GM21515 (cell line): ENCODE measurements around the gene DCST1.

Experiments
- ATAC-seq: cut with Tn5 transposase; IDR thresholded peaks from one replicate; pipeline ENCODE4 v1.9.1; 2021; ENCODE audit not compliant: unreplicated experiment

Gene DCST1

DNA sequence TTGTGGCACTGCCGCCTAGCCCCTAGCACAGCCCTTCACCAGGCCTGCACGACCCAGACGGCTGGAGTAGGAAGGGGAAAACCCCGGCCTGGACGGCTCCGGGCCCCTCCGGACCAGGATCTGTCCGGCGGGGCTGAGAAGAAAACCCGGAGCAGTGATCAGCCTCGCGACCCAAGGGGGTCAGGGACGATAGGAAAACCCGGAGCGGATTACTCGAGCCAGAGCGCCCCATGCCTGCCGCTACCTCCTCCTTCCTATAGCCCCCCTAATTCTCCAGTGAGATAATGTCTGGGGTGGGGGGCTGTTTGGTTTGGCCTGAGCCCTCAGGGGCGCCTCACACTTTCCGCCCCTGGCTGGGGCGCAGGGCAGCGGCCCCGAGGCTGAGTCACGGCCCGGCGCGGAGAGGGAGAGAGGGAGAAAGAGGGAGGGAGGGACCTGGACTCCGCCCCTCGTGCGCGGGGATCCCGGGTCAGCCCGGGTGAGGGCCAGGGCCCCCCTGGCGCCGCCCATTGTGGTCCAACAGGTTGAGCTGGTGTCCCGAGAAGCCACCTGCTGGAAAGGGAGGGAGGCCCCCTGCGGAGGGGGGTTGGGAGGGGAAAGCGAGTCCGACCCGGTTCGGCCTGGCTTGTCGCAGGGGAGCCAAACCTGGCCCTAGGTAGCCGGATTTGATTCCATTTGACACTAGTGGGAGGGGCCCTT is 32.7 kb upstream of the DCST1 start:
- peak; percentile 30 for ATAC-seq

GRCh38 chr1:155001425-155001674 is 32.3 kb upstream of the DCST1 start:
- ATAC-seq, result no peak

- peak; percentile 49 for ATAC-seq
Measured at GRCh38 chr1:155001675-155002463, 31.8 kb upstream of the DCST1 start.

GRCh38 chr1:155002464-155003226 is 31.0 kb upstream of the DCST1 start, which contains the start of gene ZBTB7B:
Gene ZBTB7B (plus strand): TSS chr1:155002802. CDS start chr1:155014661, 11,859 bp downstream.
- peak; percentile 0 for ATAC-seq

GRCh38 chr1:155003227-155003765 is 30.3 kb upstream of the DCST1 start:
- no peak for ATAC-seq

DNA sequence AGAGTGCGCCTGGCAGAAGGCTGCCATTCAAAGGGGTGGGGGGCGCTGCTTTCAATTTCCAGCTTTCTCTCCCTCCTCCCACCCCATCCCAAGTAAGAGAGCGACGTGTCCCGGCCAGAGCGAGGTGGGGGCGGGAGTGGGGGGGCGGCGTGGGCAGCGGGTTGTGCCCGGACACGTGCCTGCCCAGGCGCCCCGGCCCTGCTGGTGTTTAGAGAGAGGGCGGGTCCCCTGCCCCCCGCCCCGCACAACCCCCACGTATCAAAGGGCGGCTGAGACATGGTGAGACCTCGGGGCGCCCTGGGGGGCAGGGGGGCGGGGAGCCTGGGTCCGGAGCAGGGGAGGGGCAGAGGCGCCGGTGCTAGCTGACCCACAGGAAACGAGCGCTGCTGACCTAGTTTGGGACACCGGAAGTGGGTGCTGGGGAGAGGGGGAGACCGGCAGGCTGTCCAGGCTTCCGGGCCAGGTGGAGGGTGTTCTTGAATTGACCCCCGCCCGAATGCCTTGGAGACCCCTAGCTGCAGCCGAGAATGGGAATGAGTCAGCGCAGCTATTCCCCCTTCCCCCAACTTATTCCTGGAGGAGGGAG is 29.8 kb upstream of the DCST1 start:
- no peak for ATAC-seq

DNA sequence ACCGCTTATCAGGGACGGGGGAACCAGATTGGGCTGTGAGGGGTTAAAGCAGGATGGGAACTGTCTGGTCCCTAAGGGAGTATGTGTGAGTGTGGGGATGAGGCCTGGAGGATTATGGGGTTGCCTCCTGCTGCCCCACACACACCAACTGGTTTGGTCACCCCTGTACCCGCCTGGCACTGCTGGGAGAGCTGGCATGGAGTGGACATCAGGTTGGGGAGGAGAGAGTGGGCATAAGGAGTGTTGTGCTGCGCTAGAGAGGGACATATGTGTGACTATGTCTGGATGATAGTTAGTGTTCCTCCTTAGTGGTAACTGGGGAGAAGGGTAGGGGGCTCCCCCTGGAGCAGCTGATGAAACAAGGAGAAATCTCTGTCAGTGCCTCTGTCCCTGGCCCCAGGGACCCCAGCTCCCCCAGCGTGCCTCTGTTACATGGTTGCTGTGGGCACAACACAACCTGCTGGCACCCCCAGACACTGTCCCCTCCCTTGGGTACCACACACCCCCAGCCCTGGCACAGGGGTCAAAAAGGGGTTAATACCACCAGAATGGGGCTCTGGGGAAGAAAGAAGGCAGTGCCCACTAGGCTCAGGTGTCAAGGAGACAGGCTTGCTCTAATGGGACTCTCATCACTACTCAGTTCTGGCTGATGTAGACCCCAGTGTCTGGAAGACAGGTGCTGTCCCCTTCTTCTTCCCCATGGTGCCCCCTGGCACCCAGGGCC is 29.1 kb upstream of the DCST1 start:
- ATAC-seq, result no peak

DNA sequence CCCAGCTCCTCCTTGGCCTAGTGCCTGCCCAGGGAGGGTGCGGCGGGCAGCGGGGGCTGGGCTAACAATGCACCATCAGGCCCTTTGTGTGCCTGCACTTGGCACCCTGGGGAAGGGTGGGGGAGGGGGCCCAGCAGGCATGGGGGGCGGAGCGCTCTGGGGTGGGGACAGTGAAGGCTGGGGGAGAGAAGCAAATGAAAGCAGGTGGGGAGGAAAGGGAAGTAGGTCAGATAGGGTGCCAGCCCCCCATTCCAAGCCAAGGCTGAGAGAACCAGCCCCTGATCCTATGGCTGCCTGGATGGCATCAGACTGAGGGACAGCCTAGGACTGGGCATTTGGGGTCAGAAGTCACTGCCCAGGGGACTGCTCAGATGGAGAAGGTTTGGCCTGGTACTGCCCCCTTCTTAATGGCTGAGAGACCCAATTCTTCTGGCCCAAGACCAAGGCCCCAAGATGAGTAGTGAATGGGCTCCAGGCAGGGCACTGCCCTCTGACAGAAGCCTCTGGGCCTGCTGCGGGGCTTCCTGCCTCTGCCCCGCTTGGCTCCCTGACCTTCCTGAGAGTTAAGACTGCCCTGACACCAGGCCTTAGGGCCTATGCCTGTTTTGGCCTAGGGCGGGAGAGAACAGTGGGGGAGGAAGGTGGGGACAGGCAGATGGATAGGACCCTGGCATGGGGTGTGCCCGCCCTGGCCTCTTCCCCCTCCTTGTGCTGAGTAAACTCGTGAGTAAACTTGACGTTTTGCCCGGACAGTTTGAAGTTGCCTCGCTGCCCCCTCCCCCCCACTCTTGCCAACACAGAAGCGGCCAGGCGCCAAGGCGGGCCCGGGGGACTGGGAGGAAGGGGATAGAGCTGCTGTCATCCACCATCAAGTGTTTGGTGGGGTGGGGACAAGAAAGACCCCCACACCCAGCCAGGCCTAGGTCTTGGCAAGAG is 28.3 kb upstream of the DCST1 start:
- ATAC-seq, result no peak

- ATAC-seq, result no peak
Measured at GRCh38 chr1:155006601-155007101, 27.0 kb upstream of the DCST1 start.

DNA sequence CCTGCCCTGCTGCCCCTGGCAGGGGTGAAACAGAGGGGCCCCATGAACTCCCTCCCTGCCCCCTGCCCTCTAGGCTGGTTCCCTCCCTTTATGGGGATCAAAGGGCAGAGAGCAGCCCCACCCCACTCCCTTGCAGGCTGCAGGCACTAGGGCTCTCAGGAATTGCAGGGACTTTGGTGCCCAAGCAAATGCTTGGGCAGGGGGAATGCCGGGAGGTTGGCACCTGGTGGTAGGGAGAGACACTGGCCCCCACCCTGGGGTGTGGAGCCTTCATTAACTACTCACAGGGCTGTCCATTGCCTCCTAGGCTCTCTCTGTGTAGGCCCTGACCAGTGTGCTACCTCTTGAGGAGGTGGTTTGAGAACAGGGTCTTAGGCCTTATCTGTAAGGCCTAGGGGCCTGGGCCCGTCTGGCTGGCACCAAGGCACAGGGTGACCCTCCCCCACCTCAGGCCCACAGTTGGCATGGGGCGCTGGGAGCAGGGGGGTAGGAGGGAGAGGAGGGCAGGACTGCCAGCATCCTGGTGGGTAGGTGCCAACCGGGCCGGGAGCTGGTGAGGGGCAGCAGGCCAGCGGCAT is 26.3 kb upstream of the DCST1 start:
- no peak for ATAC-seq

DNA sequence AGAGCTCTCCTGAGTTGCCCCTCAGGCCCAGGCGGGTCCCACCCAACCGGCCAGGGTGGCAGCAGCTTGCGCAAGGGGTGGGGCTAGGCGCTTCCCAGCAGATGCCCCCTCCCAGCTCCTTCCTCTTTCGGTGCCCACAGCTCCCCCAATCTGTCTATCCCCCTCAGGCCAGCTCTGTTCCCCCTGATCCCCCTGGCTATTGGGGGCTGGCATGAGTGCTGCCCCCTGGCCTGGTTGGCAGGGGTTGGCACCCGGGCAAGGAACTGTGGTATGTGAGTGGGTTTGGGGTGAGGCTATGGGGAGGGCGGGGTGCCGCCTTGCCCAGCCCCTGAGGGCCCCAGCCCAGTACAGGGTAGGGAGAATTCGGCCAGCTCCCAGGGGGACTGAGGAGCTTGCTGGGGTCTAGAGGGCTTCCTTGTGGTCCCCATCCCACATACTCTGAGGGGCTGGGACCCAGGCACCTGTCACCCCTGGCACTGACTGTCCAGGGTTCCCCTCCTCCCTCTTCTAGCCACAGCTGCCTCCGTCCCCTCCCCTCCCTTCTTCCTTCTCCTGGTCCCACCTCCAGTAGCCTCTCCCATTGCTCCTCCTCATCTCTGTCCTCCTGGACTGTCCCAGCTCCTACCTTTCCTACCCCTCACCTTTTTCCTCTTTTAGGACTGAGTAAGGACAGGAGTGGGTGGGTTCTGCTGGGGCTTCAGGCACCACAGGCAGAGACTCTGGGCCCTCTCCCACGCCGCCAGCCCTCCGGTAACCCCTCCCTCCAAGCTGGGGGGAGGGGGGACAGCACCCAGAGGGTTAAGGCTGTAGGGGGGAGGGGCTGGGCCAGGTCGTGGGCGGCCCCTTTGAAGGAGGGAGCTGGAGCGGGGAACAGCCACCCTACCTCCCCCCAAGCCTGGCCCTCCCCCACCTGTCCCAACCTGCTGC is 25.3 kb upstream of the DCST1 start:
- no peak for ATAC-seq

- ATAC-seq, result no peak
Measured at GRCh38 chr1:155009221-155009711, 24.4 kb upstream of the DCST1 start.

DNA sequence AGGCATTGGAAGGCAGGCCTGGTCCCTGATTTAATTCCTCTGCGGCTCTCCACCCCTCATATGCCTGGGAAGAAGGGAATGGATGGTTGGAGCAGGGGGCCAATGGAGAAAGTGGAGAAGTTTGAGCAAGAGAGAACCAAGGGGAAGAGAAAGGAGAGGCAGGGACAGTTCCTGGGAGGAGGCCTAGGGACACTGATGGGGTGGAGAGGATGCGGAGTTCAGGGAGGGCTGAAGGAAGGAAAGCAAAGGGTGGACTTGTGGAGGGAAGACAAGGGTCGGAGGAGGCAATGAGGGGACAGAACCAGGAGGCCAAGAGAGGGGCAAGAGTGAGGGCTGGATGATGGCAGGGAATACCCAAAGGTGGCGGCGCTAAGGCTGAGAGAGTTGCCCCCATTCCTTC is 23.9 kb upstream of the DCST1 start:
- ATAC-seq, result no peak

DNA sequence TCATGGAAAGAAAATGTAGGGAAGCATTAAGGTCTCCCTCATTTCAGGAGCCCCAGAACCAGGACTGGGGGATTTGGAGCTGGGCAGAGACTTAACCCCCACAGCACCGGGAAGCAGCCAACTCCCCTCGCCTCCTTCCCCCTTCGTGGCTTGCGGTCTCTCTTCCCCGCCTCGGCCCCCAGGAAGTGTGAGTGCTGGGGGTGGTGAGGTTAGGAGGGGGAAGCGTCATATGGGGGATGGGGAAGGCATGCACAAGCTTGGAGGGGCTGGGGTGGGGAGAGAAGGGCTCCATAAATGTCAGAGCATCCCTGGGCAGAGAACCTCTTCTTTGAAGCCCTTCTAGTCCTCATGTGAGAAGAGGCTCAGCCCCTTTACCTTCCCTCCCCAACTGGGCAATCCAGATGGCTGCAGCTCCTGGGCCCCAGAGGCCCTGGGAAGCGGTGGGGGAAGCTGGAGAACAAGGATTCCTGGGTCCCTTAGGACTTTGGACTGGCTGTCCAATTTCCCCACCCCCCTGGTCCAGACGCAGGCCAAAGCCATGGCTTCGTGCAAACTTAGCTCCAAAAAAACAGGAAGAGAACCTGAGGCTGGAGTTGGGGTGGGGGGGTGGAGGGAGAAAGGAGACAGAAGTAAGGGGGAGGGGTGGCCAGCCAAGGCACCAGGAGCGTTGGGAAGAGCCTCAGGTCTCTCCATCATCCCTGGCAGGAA is 23.3 kb upstream of the DCST1 start:
- no peak for ATAC-seq

DNA sequence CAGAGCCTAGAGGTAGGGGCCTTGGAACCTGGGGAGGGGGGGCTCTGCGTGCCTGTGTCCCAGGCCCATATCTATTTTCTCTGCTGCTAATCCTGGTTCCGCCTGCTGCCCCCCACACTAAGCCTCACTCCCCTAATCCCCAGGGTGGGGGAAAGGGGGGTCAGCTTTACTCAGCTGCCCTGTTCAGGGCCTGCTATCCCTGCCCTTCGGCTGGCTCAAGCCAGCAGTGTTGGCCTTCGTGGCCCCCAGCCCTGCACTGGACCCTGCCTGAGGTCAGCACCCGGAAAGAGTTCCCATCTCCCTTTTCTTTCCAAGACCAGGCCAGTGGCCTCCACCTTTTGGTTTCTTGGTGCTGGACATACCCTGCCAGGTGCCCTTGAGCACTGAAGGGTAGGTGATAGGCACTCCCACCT is 22.6 kb upstream of the DCST1 start:
- ATAC-seq, result no peak

GRCh38 chr1:155011437-155012025 is 22.1 kb upstream of the DCST1 start:
- ATAC-seq, result no peak
